Mesothelial cell of epicardium (in vitro differentiated cells): Measurements from ENCODE around the gene MUCL3. TPM values are rescaled to one million over a fixed set of nuclear protein-coding genes. Genes with fewer than 3 reads are reported as not detected.
"Not testable (repeated sequence)": the region's sequence is repeated elsewhere in the genome, so short reads cannot be mapped to it uniquely, and the experiment has no call there.

Experiments used
- DNase-seq, 2 experiments: peaks; one replicate each; pipeline ENCODE4 v3.0.0; 2021; ENCODE audit warnings: low spot score in 2 of 2; ENCODE audit not compliant: unreplicated experiment in 2 of 2
- H3K27ac Mint-ChIP-seq: 2 replicates; pipeline ENCODE4 v1.8.0; 2021; ENCODE audit warnings: mixed read lengths
- H3K27me3 Mint-ChIP-seq: 2 replicates; pipeline ENCODE4 v1.8.0; 2021; ENCODE audit warnings: low read depth, mixed read lengths
- H3K36me3 Mint-ChIP-seq: 2 replicates; pipeline ENCODE4 v1.8.0; 2021; ENCODE audit warnings: mixed read lengths
- H3K4me1 Mint-ChIP-seq: 2 replicates; pipeline ENCODE4 v1.8.0; 2021; ENCODE audit warnings: mixed read lengths
- H3K4me3 Mint-ChIP-seq: 2 replicates; pipeline ENCODE4 v1.8.0; 2021; ENCODE audit warnings: mild to moderate bottlenecking, moderate library complexity, mixed read lengths
- H3K9me3 Mint-ChIP-seq: 2 replicates; pipeline ENCODE4 v1.8.0; 2021; ENCODE audit warnings: mixed read lengths
- total RNA-seq: library from RNA; stranded (reverse); gene quantifications from 3 replicates; pipeline ENCODE4 v1.2.1, GENCODE V29; 2021
- TF ChIP-seq, protein P1 (sequence below): fragments of 200-600 bp; sonication (generic); IDR thresholded peaks from one replicate; pipeline ENCODE4 v1.5.0; 2021; ENCODE audit warnings: antibody characterized with exemption; ENCODE audit not compliant: unreplicated experiment

Gene MUCL3
- total RNA-seq, 1 donor from 2014 or later = not detected

DNA sequence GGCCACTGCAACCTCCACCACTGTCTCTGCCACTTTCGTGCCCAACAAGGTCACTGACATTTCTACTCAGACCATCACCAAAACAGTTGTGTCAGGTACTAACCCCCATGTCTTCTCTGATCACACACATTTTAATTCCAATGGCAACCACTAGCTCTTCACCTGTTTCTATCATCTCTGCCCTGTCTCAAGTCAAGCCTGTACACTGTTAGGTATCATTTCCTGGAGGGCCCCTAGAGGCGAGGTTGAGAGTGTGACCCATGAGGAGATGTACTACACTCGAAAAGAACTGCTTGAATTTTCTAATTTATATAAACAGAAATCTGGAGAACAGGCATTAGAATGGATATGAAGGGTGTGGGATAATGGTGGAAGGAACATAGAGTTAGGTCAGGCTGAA lies 25.4 kb downstream of the MUCL3 start:
- no peaks in the 10 kb centered on the region for H3K9me3 Mint-ChIP-seq
- DNase-seq = no peak
- H3K27me3 Mint-ChIP-seq = peaks cover 31% of the 10 kb centered on the region
- no peaks in the 10 kb centered on the region for H3K36me3 Mint-ChIP-seq
- TF ChIP-seq, protein P1, sequence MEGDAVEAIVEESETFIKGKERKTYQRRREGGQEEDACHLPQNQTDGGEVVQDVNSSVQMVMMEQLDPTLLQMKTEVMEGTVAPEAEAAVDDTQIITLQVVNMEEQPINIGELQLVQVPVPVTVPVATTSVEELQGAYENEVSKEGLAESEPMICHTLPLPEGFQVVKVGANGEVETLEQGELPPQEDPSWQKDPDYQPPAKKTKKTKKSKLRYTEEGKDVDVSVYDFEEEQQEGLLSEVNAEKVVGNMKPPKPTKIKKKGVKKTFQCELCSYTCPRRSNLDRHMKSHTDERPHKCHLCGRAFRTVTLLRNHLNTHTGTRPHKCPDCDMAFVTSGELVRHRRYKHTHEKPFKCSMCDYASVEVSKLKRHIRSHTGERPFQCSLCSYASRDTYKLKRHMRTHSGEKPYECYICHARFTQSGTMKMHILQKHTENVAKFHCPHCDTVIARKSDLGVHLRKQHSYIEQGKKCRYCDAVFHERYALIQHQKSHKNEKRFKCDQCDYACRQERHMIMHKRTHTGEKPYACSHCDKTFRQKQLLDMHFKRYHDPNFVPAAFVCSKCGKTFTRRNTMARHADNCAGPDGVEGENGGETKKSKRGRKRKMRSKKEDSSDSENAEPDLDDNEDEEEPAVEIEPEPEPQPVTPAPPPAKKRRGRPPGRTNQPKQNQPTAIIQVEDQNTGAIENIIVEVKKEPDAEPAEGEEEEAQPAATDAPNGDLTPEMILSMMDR = no peak
- no peak overlapping the region for H3K27ac Mint-ChIP-seq
- H3K4me3 Mint-ChIP-seq = no peak overlapping the region
- H3K4me1 Mint-ChIP-seq = no peaks in the 10 kb centered on the region

DNA sequence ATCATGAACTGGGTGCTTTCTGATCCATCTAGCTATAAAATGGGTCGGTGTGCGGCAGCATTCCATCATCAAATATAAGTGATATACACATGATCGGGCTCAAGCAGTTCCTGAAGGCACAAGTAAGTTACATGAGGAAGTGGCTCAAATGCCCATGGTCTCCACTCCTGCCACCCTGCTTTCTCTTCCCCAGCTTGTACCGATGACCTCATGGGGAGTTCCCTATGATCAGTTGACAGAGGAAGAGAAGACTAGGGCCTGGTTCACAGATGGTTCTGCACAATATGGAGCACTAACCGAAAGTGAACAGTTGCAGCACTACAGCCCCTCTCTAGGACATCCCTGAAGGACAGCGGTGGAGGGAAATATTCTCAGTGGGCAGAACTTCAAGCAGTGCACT lies 28.4 kb downstream of the MUCL3 start:
- not testable (repeated sequence) for H3K4me3 Mint-ChIP-seq, H3K36me3 Mint-ChIP-seq, H3K4me1 Mint-ChIP-seq, DNase-seq, H3K9me3 Mint-ChIP-seq, H3K27ac Mint-ChIP-seq
- peaks cover 40% of the 10 kb centered on the region for H3K27me3 Mint-ChIP-seq

DNA sequence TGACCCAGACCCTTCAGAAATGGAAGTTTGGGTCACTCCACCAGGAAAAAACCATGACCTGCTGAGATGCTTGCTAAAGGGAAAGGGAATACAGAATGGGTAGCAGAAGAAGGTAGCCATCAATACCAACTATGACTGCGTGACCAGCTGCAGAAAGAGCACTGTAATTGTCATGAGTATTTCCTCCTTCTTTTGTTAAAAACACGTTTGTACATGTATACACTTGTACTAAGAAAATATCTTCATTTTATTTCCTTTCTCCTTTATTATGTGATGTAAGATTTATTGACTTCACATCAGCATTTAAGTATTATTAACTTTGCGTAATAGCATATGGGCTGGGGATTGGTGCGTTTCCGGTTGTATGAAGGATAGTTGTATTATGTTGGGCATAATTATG lies 30.2 kb downstream of the MUCL3 start:
- peaks cover 25% of the 10 kb centered on the region for H3K27me3 Mint-ChIP-seq
- no peaks in the 10 kb centered on the region for H3K36me3 Mint-ChIP-seq
- peaks cover 4% of the 10 kb centered on the region for H3K4me1 Mint-ChIP-seq
- H3K4me3 Mint-ChIP-seq = no peak overlapping the region
- H3K27ac Mint-ChIP-seq = no peak overlapping the region
- TF ChIP-seq, protein P1 = no peak
- DNase-seq = no peak
- no peaks in the 10 kb centered on the region for H3K9me3 Mint-ChIP-seq

DNA sequence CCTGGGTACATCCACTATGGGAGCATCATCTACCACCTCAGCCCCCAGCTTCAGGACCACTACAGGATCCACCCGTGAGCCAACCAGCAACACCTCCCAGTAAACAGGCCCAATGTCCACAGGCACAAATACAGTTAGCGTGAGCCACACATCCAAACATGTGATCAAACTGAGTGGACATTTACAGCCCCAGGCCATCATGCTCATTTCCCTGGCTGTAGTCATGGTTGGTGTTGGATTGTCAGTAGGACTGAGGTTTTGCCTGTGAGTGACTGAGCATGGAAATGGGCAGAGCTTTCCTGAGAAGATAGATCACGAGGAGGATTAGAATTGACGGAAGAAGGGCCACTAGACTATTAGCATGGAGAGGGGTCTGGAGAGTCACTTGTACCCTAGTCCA lies 32.0 kb downstream of the MUCL3 start:
- Mint-ChIP-seq H3K9me3 (no peaks in the 10 kb centered on the region), H3K4me1 (peaks cover 4% of the 10 kb centered on the region), H3K27me3 (peaks cover 19% of the 10 kb centered on the region), H3K27ac (no peak overlapping the region), H3K4me3 (no peak overlapping the region), H3K36me3 (no peaks in the 10 kb centered on the region)
- TF ChIP-seq, protein P1 = no peak
- DNase-seq = no peak

DNA sequence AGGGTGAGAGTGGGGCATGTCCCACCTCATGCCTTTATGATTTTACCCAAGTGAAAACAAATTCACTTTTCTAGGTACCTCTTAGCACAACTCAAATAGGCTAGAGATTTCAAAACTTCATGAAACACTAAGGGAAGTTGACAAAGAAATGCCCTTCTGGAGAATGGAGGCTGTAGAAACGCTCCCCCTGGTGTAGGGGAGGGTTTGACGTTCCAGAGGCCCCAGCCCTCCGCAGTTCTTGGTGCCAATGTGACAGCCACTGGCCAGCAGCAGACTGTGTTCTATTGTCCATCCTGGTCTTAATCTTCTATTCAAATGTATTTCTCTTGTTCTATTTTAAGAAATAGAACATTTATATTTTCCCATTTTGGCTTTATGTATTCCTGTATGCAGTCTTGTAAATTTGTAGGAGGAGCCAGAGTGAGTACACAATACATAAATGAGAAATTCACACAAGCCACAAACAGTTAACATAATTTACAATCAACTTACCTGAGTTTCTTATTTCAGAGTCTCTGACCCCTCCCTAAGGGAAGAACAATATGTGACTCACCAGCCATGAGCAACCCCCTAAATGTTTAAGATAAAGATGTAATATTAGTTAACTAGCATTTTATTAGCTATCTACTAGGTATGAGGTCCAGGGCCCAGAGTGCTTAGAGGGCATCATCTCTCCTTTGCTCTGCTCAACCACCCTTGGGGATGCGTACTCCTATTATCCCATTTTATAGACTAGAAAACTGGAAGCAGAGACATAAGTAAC lies 33.9 kb downstream of the MUCL3 start:
- DNase-seq = no peak
- Mint-ChIP-seq H3K4me3 (no peak overlapping the region), H3K4me1 (peaks cover 13% of the 10 kb centered on the region), H3K27me3 (peaks cover 17% of the 10 kb centered on the region), H3K36me3 (no peaks in the 10 kb centered on the region), H3K27ac (no peak overlapping the region), H3K9me3 (no peaks in the 10 kb centered on the region)
- TF ChIP-seq, protein P1 = no peak

DNA sequence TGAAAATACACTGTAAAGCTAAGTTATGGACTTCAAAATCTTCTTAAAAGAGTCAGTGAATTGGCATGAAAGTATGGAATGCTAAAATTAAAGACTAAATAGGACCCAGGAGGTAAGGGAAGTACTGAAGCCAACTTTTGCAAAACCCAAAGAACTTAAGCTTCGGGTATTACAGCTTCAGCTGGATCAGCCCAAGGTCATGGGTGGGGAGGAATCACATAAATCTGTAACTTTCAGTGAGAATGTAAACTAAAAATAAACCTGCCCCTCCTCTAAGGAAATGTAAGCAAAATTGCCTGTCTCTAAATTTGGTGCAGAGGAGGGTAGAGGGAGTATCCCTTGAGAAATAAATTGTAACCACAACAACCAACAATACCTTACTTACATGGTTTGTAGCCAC lies 38.4 kb downstream of the MUCL3 start:
- Mint-ChIP-seq H3K27ac (no peak overlapping the region), H3K9me3 (no peaks in the 10 kb centered on the region), H3K4me1 (peaks cover 24% of the 10 kb centered on the region), H3K36me3 (no peaks in the 10 kb centered on the region), H3K4me3 (no peak overlapping the region), H3K27me3 (no peaks in the 10 kb centered on the region)
- TF ChIP-seq, protein P1 = no peak
- DNase-seq = no peak
